Bladder microvascular endothelial cell (primary cell): ENCODE results near the gene BMP2K. TPM values are rescaled to one million over a fixed set of nuclear protein-coding genes. Genes with fewer than 3 reads are reported as not detected.

Experiments
- total RNA-seq: library from RNA; depleted of rRNA; stranded (reverse); fragments of >200 nt; gene quantifications from 2 replicates; pipeline ENCODE4 v1.2.3, GENCODE V29; 2014

Gene BMP2K
- total RNA-seq = 33.7 and 116 TPM in 2 replicates

DNA sequence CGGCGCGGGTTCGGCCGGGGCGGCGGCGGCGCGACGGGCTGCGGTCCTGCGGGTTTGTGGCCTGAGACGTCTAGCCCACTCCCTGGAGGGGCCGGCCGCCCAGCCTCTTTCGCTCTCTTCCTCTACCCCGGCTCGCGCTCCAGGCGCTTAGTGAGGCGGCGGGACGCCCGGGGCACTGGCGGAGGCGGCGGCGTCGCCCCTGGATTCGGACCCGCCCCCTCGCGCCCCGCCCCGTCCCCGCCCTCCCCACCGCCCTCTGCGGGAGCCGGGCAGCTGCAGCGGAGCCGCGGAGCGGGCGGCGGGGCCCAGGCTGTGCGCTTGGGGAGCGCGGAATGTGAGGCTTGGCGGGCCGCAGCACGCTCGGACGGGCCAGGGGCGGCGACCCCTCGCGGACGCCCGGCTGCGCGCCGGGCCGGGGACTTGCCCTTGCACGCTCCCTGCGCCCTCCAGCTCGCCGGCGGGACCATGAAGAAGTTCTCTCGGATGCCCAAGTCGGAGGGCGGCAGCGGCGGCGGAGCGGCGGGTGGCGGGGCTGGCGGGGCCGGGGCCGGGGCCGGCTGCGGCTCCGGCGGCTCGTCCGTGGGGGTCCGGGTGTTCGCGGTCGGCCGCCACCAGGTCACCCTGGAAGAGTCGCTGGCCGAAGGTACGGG, at the start of gene BMP2K:
Gene BMP2K (plus strand): TSS at position 272 of the 650 bp plus-strand sequence. CDS start 194 bp downstream, at position 466.

DNA sequence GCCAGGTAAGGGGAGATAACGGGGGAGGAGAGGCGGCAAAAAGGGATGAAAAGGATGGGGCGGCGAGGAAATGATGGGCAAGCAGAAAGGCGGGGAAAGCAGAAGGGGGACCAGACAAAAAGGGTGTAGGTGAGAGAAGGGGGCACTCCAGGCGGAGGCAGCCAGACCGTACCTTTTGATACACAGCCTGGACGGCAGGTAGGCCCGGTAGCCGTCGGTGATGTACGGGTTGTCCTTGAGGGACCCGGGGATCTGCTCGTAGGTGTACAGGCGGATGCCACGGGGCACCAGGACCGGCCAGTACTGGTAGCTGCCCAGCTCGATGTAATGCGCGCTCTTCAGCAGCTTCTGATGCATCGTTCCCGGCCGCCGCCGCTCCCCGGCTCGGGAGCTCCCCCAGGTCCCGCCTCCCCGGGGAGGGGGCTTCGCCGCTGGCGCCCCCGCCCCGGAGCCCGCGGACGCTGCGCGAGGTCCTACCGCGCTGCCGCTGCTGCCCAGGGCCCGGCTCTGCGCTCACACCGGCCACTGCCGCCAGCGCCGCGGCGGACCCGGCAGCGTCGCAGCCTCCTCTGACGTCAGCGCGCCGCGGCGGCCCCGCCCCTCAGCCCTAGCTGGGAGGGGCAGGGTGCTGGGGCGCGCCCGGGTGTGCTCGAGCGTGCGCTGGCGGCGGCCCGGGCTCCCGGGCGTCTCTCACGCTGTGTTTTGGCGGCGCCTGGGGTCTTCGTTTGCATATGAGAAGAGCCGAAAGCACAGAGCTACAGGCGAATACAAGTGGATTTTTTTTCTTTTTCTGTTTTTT, 162.9 kb downstream of the BMP2K start, which contains the start of gene PAQR3:
Gene PAQR3 (minus strand): TSS at position 571 of the 799 bp plus-strand sequence. CDS start 214 bp downstream, at position 357.

Other genes with a start within 250 kb of the BMP2K start
- gene ANXA3, start 224.6 kb upstream of the BMP2K start, total RNA-seq = 168 and 189 TPM in 2 replicates
- gene PAQR3, start 163.1 kb downstream of the BMP2K start, total RNA-seq = 6.2 and 33.1 TPM in 2 replicates